Brain microvascular endothelial cell (primary cell): Measurements from ENCODE around the gene FAM171A1.
"Not testable (repeated sequence)": the region's sequence is repeated elsewhere in the genome, so short reads cannot be mapped to it uniquely, and the experiment has no call there.

Experiments used
- DNase-seq: peaks from one replicate; pipeline ENCODE4 v3.0.0-alpha.2; 2020
- H3K27ac ChIP-seq: fragments of 250-450 bp; sonication (Bioruptor Pico); 2 replicates; pipeline ENCODE4 v1.5.1; 2020; ENCODE audit warnings: mild to moderate bottlenecking, moderate library complexity
- H3K27me3 ChIP-seq: fragments of 250-450 bp; sonication (Bioruptor Pico); replicated peaks from 2 replicates; pipeline ENCODE4 v1.5.1; 2020; ENCODE audit warnings: mild to moderate bottlenecking
- H3K36me3 ChIP-seq: fragments of 250-450 bp; sonication (Bioruptor Pico); replicated peaks from 2 replicates; pipeline ENCODE4 v1.5.1; 2020; ENCODE audit warnings: mild to moderate bottlenecking
- H3K4me3 ChIP-seq: 2 replicates; pipeline ENCODE4 v1.5.1; 2011; ENCODE audit warnings: low read depth, mild to moderate bottlenecking, control low read depth, low read length, moderate library complexity
- in situ Hi-C: cut with HindIII; loops from 2 replicates; pipeline ENCODE4 v1.10.0; 2017; ENCODE audit warnings: low sequenced_read_pairs, low pct_ligation_motif_present
- TF ChIP-seq, protein P1 (sequence below): IDR thresholded peaks from 2 replicates; pipeline ENCODE4 v1.5.1; 2011; ENCODE audit warnings: low read depth, mild to moderate bottlenecking, moderate library complexity, low read length, control low read depth, inconsistent platforms; ENCODE audit errors: missing control alignments

The FAM171A1 gene

DNA sequence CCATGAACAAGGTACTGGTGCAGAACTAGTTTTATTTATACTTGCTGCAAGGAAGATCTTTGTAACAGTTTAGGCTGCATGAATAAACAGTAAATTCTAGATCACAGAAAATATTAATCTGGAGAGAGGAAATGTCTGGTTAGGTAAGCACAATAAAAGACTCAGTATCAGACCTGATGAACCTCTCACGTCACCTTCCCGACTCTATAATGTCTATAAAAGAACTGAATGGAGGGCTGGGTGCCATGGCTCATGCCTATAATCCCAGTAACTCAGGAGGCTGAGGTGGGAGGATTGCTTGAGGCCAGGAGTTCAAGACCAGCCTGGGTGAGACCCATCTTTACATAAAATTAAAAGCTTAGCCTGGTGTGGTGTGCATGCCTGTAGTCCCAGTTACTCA, 65.9 kb downstream of the FAM171A1 start:
- Histone ChIP-seq H3K36me3 (no peaks in the 10 kb centered on the region), H3K27me3 (no peaks in the 10 kb centered on the region), H3K4me3 (no peak overlapping the region), H3K27ac (no peak overlapping the region)
- TF ChIP-seq, protein P1, sequence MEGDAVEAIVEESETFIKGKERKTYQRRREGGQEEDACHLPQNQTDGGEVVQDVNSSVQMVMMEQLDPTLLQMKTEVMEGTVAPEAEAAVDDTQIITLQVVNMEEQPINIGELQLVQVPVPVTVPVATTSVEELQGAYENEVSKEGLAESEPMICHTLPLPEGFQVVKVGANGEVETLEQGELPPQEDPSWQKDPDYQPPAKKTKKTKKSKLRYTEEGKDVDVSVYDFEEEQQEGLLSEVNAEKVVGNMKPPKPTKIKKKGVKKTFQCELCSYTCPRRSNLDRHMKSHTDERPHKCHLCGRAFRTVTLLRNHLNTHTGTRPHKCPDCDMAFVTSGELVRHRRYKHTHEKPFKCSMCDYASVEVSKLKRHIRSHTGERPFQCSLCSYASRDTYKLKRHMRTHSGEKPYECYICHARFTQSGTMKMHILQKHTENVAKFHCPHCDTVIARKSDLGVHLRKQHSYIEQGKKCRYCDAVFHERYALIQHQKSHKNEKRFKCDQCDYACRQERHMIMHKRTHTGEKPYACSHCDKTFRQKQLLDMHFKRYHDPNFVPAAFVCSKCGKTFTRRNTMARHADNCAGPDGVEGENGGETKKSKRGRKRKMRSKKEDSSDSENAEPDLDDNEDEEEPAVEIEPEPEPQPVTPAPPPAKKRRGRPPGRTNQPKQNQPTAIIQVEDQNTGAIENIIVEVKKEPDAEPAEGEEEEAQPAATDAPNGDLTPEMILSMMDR = no peak
- in situ Hi-C loops = no loop called here
- no peak for DNase-seq

DNA sequence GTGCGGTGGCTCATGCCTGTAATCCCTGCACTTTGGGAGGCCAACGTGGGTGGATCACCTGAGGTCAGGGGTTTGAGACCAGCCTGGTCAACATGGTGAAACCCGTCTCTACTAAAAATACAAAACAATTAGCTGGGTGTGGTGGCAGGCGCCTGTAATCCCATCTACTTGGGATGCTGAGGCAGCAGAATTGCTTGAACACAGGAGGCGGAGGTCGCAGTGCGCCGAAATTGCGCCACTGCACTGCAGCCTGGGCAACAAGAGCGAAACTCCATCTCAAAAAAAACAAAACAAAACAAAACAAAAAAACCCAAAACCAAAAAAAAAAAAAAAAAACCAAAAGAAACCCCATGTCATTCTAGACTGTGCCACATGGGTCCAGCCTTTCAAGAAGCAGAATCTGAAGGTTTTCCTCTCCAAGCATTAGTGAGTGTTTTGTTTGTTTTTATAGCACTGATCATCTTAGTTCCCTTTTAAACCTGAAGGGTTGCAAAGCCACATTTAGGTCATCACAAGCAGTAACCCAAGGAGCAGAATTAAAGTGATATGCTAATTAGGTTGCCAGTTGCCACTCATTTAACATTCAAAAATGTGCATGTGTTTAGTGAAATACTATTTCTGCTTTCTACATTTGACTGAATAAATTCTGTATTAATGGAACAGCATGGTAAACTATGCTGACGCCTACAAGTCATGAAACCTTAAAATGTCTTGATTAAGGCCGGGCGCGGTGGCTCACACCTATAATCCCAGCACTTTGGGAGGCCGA, 68.7 kb downstream of the FAM171A1 start:
- H3K36me3 ChIP-seq, DNase-seq, H3K27me3 ChIP-seq, in situ Hi-C loops, H3K27ac ChIP-seq, H3K4me3 ChIP-seq: not testable (repeated sequence)

DNA sequence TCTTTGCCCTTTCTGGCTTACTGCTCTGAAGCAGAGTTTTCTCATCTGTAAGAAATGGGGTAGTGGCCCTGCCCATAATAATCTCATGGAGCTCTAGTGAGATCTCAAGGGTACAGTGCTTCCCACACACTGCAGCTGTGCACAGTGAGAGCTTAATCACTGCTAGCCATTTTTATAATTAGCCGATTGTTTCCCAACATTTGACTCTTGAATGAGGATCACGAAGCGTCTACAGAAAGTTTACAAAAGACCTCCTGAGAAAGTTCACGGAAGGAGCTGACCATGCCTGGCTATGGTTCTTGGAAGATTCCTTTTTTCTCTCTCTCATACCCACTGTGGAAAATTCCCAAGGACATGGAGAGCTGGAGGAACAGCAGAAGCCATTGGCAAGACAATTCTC, 70.4 kb downstream of the FAM171A1 start:
- Histone ChIP-seq H3K27ac (no peak overlapping the region), H3K4me3 (no peak overlapping the region)

DNA sequence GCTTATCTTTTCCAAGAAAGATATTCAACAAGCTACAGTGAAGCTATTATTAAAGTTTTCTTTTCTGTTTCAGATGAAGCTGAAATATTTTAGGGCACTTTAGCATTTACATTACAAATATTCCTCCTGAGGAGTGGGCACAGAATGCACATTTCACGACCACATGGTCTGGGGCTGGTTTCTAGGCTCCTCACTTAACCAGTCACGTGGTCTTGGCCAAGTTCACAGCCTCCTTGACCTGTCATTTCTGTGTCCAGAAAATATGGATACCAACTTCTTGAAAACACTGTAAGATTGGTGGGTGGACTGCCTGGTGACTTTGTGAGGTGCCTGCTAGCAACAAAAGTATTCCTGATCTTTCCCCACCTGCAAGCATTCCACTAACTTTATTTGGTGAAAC, 70.9 kb downstream of the FAM171A1 start:
- Histone ChIP-seq H3K4me3 (no peak overlapping the region), H3K27me3 (no peaks in the 10 kb centered on the region), H3K36me3 (no peaks in the 10 kb centered on the region), H3K27ac (no peak overlapping the region)
- in situ Hi-C loops = no loop called here
- TF ChIP-seq, protein P1 = no peak
- DNase-seq = no peak

More for the DNA sequence above, 70.4 kb downstream of the FAM171A1 start:
- in situ Hi-C loops = no loop called here
- TF ChIP-seq, protein P1 = no peak
- H3K36me3 ChIP-seq = no peaks in the 10 kb centered on the region
- no peak for DNase-seq
- H3K27me3 ChIP-seq = no peaks in the 10 kb centered on the region

DNA sequence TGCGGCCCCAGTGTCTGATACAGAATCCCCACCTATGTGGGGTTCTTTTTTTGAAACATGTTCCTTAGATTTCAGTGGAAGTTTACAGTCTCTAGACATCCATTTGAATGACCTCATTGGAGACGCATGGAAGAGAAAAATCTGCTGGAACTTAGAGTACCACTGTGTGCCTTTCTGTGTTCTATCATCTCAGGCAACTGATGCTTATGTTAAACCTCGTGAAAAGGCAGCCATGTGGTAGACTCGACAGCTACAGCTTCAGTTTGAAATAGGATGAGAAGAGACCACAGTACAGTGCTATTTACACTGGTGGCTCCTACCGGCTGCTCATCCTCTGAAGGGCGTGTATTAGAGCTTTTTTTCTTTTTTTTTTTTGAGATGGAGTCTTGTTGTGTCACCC, 74.4 kb downstream of the FAM171A1 start:
- TF ChIP-seq, protein P1 = no peak
- Histone ChIP-seq H3K27ac (no peak overlapping the region), H3K27me3 (no peaks in the 10 kb centered on the region), H3K4me3 (no peak overlapping the region), H3K36me3 (no peaks in the 10 kb centered on the region)
- in situ Hi-C loops = no loop called here
- DNase-seq = no peak

DNA sequence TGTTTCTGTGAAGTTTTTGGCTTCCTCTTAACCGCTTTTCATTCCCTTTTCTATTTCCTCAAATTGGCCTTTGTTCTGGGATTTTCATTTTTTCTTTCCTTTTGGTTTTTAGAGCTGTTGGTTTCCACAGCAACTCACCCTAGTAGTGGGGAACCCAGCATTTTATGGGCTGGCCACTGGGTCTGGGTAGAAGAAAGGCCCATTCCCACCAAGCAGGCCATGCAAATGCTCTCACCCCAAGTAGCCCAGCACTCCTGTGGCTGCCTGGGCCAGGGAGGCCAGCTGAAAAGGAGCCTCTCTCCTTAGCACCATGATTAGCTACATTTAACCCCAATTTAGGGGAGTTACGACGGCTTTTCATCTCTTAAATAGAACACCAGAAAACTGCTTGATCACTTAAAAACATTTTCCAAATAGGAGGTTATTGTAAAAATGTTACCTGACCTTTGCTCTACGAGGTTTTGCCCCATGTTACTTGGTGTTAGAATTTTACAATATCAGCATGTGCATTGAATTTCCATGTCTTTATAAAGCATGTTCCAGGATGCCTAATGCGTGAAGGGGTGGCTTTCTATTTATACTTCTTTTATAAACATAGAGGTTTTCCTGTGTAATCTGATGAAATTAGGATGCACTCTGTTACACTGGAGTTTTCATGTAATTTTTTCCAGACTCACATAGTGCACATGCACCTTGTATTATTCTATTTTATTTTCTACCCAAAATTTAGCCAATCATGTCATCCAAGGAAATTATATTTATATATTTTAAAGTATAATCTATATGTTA, 75.4 kb downstream of the FAM171A1 start:
- no peaks in the 10 kb centered on the region for H3K36me3 ChIP-seq
- DNase-seq = no peak
- no peak overlapping the region for H3K4me3 ChIP-seq
- H3K27me3 ChIP-seq = no peaks in the 10 kb centered on the region
- TF ChIP-seq, protein P1 = no peak
- H3K27ac ChIP-seq = no peak overlapping the region
- in situ Hi-C loops = no loop called here
